ENCODE measurements around the gene PARVG.

Gene PARVG

DNA sequence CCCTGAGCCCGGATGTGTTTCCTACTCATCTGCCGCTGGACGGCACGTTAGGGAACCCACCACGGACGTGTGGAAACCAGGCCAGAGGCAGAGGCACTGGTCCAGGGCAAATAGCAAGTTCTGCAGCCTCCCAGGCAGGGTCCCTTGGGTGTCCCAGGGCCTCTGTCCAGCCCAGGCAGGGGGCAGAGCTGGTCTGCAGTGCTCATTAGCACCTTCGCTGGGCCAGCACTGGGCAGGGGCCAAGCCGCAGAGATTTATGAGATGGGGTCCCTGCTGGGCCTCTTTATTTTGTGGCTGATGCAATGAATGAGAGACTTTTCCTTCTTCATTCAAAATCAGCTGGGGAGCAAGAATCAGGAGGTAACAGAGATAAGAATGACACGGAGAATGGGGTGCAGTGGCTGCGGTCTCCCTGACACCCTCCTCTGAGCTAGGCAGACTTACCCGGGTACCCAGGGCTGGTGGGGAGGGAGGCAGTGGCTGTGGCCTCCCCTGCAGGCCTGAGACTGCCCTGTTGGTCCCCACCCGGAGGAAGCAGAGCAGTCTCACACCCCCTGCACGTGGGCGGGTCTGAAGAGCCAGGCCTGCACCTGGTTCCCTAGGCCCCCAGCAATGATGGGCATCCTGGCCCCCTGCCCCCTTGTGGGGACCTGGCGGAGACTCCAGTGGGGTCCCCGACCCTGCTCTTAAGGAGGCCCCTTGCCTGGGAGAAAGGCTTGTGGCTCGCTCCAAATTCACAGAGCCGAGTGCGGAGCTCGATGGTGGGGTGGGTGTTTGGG is 14.0 kb upstream of the PARVG start:
- TF ChIP-seq, protein P1, sequence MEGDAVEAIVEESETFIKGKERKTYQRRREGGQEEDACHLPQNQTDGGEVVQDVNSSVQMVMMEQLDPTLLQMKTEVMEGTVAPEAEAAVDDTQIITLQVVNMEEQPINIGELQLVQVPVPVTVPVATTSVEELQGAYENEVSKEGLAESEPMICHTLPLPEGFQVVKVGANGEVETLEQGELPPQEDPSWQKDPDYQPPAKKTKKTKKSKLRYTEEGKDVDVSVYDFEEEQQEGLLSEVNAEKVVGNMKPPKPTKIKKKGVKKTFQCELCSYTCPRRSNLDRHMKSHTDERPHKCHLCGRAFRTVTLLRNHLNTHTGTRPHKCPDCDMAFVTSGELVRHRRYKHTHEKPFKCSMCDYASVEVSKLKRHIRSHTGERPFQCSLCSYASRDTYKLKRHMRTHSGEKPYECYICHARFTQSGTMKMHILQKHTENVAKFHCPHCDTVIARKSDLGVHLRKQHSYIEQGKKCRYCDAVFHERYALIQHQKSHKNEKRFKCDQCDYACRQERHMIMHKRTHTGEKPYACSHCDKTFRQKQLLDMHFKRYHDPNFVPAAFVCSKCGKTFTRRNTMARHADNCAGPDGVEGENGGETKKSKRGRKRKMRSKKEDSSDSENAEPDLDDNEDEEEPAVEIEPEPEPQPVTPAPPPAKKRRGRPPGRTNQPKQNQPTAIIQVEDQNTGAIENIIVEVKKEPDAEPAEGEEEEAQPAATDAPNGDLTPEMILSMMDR (IDR thresholded peaks at IDR 0.05; ENCODE audit: low read length, missing control alignments): no peak
- no peak overlapping the region for H3K4me3 ChIP-seq (replicated peaks; ENCODE audit: low read depth, low read length)
- DNase-seq (ENCODE audit: low read depth): no peak

DNA sequence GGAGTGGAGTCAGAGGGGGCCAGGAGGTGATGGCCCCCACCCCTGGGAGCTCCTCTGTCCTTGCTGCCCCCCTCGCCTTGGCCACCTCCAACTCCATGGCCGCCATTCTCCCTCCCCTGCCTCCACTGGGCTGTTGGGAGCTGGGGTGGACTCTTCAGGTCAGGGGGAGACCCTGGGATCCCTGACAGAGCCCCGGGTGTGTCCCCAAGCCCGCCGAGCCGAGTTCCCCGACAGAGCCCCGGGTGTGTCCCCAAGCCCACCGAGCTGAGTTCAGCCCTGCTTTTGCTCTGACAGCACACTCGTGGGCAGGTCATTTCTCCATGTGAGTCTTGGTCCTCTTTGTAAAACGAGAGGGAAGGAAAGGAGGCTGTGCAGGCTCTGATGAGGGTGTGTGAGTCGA is 13.2 kb upstream of the PARVG start:
- H3K4me3 ChIP-seq (replicated peaks; ENCODE audit: low read depth, low read length): no peak overlapping the region
- no peak for DNase-seq (ENCODE audit: low read depth)
- TF ChIP-seq, protein P1 (IDR thresholded peaks at IDR 0.05; ENCODE audit: low read length, missing control alignments): no peak

DNA sequence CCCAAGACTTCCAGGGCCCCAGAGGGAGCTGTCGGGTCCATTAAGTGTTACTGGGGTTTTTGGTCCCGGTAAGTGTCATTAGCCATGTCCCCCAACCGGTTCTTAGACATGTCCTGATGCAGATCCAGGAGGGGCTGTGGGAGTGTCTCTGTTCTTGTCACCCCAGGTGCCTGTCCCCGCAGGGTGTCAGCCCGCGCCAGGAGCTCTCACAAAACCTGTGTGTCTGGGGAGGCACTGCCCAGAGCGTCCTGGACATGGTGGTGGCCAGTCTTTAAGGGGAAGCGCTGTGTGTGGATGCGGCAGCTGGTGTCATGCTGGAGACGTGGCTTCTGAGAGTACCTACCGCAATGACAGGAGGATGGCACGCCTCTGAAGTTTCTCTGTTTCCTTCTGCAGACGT is 12.5 kb upstream of the PARVG start:
- H3K4me3 ChIP-seq (replicated peaks; ENCODE audit: low read depth, low read length): no peak overlapping the region
- DNase-seq (ENCODE audit: low read depth): no peak
- TF ChIP-seq, protein P1 (IDR thresholded peaks at IDR 0.05; ENCODE audit: low read length, missing control alignments): no peak

DNA sequence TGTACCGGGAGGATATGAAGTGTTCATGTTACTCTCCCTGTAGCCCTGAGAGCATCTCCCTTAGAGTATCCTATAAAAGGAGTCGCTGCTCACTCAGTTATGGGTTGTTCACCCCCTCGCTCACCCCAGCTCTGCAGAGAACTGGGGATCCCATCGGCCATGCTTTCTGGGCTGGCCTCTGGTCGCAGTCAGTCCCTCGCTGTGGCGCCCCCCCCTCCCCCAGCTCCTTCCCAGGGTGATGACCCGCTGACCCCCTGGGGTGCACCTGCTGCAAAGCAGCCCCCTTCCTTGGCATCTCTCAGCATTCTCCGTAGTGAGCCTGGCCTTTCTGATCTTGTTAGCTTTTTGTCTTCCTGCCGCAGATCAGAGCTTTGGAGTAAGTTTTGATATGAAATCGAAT is 10.3 kb upstream of the PARVG start:
- H3K4me3 ChIP-seq (replicated peaks; ENCODE audit: low read depth, low read length): no peak overlapping the region
- TF ChIP-seq, protein P1 (IDR thresholded peaks at IDR 0.05; ENCODE audit: low read length, missing control alignments): no peak
- DNase-seq (ENCODE audit: low read depth): no peak

DNA sequence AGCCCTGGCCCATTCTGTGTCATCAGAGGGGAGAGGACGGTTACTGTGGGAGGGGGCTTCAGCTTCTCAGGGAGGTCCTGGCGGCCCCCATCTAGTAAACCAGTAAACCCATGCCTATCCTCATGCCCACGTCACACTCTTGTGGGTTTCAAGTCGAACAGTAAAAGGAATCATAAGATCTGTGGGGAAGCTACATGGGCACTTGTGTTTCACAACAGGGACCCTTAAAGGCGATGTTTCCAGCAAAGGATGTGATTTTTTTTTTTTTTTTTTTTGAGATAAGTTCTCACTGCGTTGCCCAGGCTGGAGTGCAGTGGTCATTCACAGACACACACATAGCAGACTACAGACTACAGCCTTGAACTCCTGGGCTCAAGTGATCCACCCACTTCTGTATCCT is 9.2 kb upstream of the PARVG start:
- no peak for DNase-seq (ENCODE audit: low read depth)
- TF ChIP-seq, protein P1 (IDR thresholded peaks at IDR 0.05; ENCODE audit: low read length, missing control alignments): no peak
- no peak overlapping the region for H3K4me3 ChIP-seq (replicated peaks; ENCODE audit: low read depth, low read length)

DNA sequence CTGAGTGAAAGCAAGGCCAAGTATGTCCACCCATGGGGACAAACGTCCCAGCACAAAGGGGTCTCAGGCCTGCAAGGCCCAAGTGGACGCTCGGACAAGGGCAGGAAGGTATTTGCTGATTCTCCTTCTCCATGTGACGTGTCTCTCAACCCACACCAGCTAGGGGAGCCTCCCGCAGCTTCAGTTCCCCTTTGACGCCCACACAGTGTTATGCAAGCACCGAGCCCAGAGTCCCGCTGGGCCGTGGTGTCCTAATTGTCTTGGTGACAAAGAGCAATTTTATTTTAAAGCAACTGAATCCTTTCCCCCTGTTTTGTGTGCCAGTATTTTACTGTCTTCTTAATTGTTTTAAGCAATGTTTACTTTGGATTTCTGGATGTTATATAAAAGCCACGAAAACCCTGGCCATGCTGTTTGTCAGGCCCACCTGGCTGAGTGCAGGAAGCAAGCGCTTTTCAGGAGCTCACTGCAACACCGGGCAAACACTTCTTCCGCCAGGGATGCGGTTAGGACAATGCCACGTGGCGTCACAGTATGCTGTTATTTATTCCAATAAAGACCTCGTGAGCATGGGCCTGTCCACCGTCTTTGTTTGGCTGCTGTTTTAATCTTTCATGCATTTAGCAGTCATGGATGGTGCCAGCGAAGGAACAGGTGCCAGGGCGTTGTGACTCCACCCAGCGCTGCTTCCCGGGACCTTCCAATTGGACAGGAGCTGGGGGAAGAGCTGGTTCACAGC is 8.2 kb upstream of the PARVG start:
- H3K4me3 ChIP-seq (replicated peaks; ENCODE audit: low read depth, low read length): no peak overlapping the region
- TF ChIP-seq, protein P1 (IDR thresholded peaks at IDR 0.05; ENCODE audit: low read length, missing control alignments): no peak
- DNase-seq (ENCODE audit: low read depth): no peak
